Measurements from ENCODE around the gene SMIM29.

SMIM29 gene

GRCh38 chr6:34241351-34242215 is 7.2 kb downstream of the SMIM29 start:
- no peak overlapping the region for H3K4me2 ChIP-seq (ENCODE audit: low read depth, low read length, poor library complexity, severe bottlenecking)

GRCh38 chr6:34240329-34241248 is 8.2 kb downstream of the SMIM29 start:
- H3K4me3 ChIP-seq (ENCODE audit: insufficient read depth, low read length, poor library complexity, severe bottlenecking), result no peak overlapping the region
- H3K27me3 ChIP-seq (ENCODE audit: low read length), result no peaks in the 10 kb centered on the region
- H4K20me1 ChIP-seq (ENCODE audit: low read depth, low read length), result peaks cover 25% of the 10 kb centered on the region
- no peaks in the 10 kb centered on the region for H3K9me3 ChIP-seq (ENCODE audit: insufficient read depth, low read length)
- H3K27ac ChIP-seq (ENCODE audit: low read depth, low read length), result no peak overlapping the region
- H3K9ac ChIP-seq (ENCODE audit: low read length), result peak overlapping the region; percentile 100; the same call in 1 of the 2 replicates
- TF ChIP-seq CTCF (IDR thresholded peaks at IDR 0.05; ENCODE audit: insufficient read depth, low read length, poor library complexity, severe bottlenecking), result no peak
- H3K4me2 ChIP-seq (ENCODE audit: low read depth, low read length, poor library complexity, severe bottlenecking), result no peak overlapping the region
- H3F3A ChIP-seq (ENCODE audit: insufficient read depth), result peaks cover 65% of the 10 kb centered on the region
- no peak overlapping the region for H2AFZ ChIP-seq (ENCODE audit: low read depth, low read length, severe bottlenecking)
- H3K36me3 ChIP-seq (ENCODE audit: low read length), result peaks cover 28% of the 10 kb centered on the region
- peaks cover 54% of the 10 kb centered on the region for H3K79me2 ChIP-seq (ENCODE audit: insufficient read depth, low read length)
- no peaks in the 10 kb centered on the region for H3K9me2 ChIP-seq (replicated peaks; ENCODE audit: insufficient read depth, low read length)

More at GRCh38 chr6:34241351-34242215, 7.2 kb downstream of the SMIM29 start:
- Histone ChIP-seq H3K27me3 (ENCODE audit: low read length) (no peaks in the 10 kb centered on the region), H3K9ac (ENCODE audit: low read length) (no peak overlapping the region), H2AFZ (ENCODE audit: low read depth, low read length, severe bottlenecking) (no peak overlapping the region), H3K4me3 (ENCODE audit: insufficient read depth, low read length, poor library complexity, severe bottlenecking) (no peak overlapping the region), H4K20me1 (ENCODE audit: low read depth, low read length) (peaks cover 25% of the 10 kb centered on the region), H3K9me2 (replicated peaks; ENCODE audit: insufficient read depth, low read length) (no peaks in the 10 kb centered on the region), H3K79me2 (ENCODE audit: insufficient read depth, low read length) (peaks cover 54% of the 10 kb centered on the region), H3K27ac (ENCODE audit: low read depth, low read length) (no peak overlapping the region), H3K36me3 (ENCODE audit: low read length) (peaks cover 28% of the 10 kb centered on the region), H3F3A (ENCODE audit: insufficient read depth) (peaks cover 75% of the 10 kb centered on the region), H3K9me3 (ENCODE audit: insufficient read depth, low read length) (no peaks in the 10 kb centered on the region)
- TF ChIP-seq CTCF (IDR thresholded peaks at IDR 0.05; ENCODE audit: insufficient read depth, low read length, poor library complexity, severe bottlenecking), result no peak

- peaks cover 28% of the 10 kb centered on the region for H3K36me3 ChIP-seq (ENCODE audit: low read length)
- H3K4me3 ChIP-seq (ENCODE audit: insufficient read depth, low read length, poor library complexity, severe bottlenecking), result no peak overlapping the region
- H3K27ac ChIP-seq (ENCODE audit: low read depth, low read length), result peak overlapping the region; percentile 94
- H3K9me3 ChIP-seq (ENCODE audit: insufficient read depth, low read length), result no peaks in the 10 kb centered on the region
- TF ChIP-seq CTCF (IDR thresholded peaks at IDR 0.05; ENCODE audit: insufficient read depth, low read length, poor library complexity, severe bottlenecking), result no peak
- no peak for TF ChIP-seq EZH2phosphoT487 (conservative IDR thresholded peaks at IDR 0.05; ENCODE audit: low read length)
- peak overlapping the region; percentile 84 for H3K4me2 ChIP-seq (ENCODE audit: low read depth, low read length, poor library complexity, severe bottlenecking)
- H2AFZ ChIP-seq (ENCODE audit: low read depth, low read length, severe bottlenecking), result no peak overlapping the region
- H3K9me2 ChIP-seq (replicated peaks; ENCODE audit: insufficient read depth, low read length), result no peaks in the 10 kb centered on the region
- H3K9ac ChIP-seq (ENCODE audit: low read length), result peak overlapping the region; percentile 100
- H4K20me1 ChIP-seq (ENCODE audit: low read depth, low read length), result peaks cover 25% of the 10 kb centered on the region
- peaks cover 62% of the 10 kb centered on the region for H3F3A ChIP-seq (ENCODE audit: insufficient read depth)
- H3K79me2 ChIP-seq (ENCODE audit: insufficient read depth, low read length), result peaks cover 54% of the 10 kb centered on the region
- H3K27me3 ChIP-seq (ENCODE audit: low read length), result no peaks in the 10 kb centered on the region
Measured at GRCh38 chr6:34239893-34240292, 8.9 kb downstream of the SMIM29 start.
